ENCODE data around the gene PRMT3. TPM values are rescaled to one million over a fixed set of nuclear protein-coding genes. Genes with fewer than 3 reads are reported as not detected.

The PRMT3 gene
- total and polyA plus RNA-seq, 10 donors = 6.9 to 20.7 (median 13.8) TPM

GRCh38 chr11:20453657-20454316 is 66.3 kb downstream of the PRMT3 start:
- Histone ChIP-seq H3K36me3 (peaks cover 0 to 45% (median 8%) of the 10 kb centered on the region in 6 donors), H3K27ac (no peak overlapping the region), H3K27me3 (replicated peaks in 1 of 7) (no peaks in the 10 kb centered on the region), H3K9me3 (no peaks in the 10 kb centered on the region), H3K4me3 (no peak overlapping the region), H3K4me1 (peaks cover 0 to 12% (median 0%) of the 10 kb centered on the region in 6 donors)
- no peak for DNase-seq
- 97 to 98% (median 97%) methylated on average over 4 of the region's 4 CpGs for WGBS, 5 donors
- intact Hi-C loops (cut with DNase I; ENCODE audit: low total_unique reads) = no loop called here
- TF ChIP-seq POLR2AphosphoS5 (IDR thresholded peaks at IDR 0.05) = no peak
- no peak for TF ChIP-seq POLR2A (IDR thresholded peaks at IDR 0.05)
- no peak for TF ChIP-seq CTCF (IDR thresholded peaks at IDR 0.05 in 8 of 11, conservative IDR thresholded peaks at IDR 0.05 in 3 of 11)

- WGBS, 5 donors = 84 to 96% (median 87%) methylated on average over 4 of the region's 4 CpGs
- intact Hi-C loops (cut with DNase I; ENCODE audit: low total_unique reads) = no loop called here
- no peak overlapping the region for H3K4me3 ChIP-seq
Observed at GRCh38 chr11:20457001-20457799, 69.7 kb downstream of the PRMT3 start.

GRCh38 chr11:20457934-20458680 is 70.6 kb downstream of the PRMT3 start:
- 90 to 95% (median 92%) methylated on average over 3 of the region's 3 CpGs for WGBS, 5 donors
- Histone ChIP-seq H3K4me1 (no peaks in the 10 kb centered on the region), H3K9me3 (no peaks in the 10 kb centered on the region), H3K27ac (no peak overlapping the region), H3K27me3 (replicated peaks in 1 of 7) (no peaks in the 10 kb centered on the region), H3K36me3 (peaks cover 0 to 45% (median 5%) of the 10 kb centered on the region in 6 donors), H3K4me3 (no peak overlapping the region)
- no peak for DNase-seq
- intact Hi-C loops (cut with DNase I; ENCODE audit: low total_unique reads) = no loop called here
- TF ChIP-seq CTCF (IDR thresholded peaks at IDR 0.05 in 8 of 11, conservative IDR thresholded peaks at IDR 0.05 in 3 of 11) (no peak), POLR2A (IDR thresholded peaks at IDR 0.05) (no peak), POLR2AphosphoS5 (IDR thresholded peaks at IDR 0.05) (no peak)

More at GRCh38 chr11:20457001-20457799, 69.7 kb downstream of the PRMT3 start:
- TF ChIP-seq POLR2AphosphoS5 (IDR thresholded peaks at IDR 0.05) (no peak), POLR2A (IDR thresholded peaks at IDR 0.05) (no peak), CTCF (IDR thresholded peaks at IDR 0.05 in 8 of 11, conservative IDR thresholded peaks at IDR 0.05 in 3 of 11) (no peak)
- Histone ChIP-seq H3K27ac (no peak overlapping the region), H3K36me3 (peaks cover 0 to 44% (median 3%) of the 10 kb centered on the region in 6 donors), H3K4me1 (no peaks in the 10 kb centered on the region), H3K9me3 (no peaks in the 10 kb centered on the region), H3K27me3 (replicated peaks in 1 of 7) (no peaks in the 10 kb centered on the region)
- DNase-seq = no peak

Measured in spleen (tissue), 11 donors.